Sigmoid colon (tissue), 4 donors: Measurements from ENCODE around the gene POLK.

Experiments used
- CTCF ChIP-seq, 4 experiments: fragments of 450-650 bp in 3 of 4; fragments of 200-600 bp in 1 of 4; IDR thresholded peaks; one replicate each; pipeline ENCODE4 v1.5.1; 2016 to 2019; ENCODE audit warnings: antibody characterized with exemption in 4 of 4, mild to moderate bottlenecking in 3 of 4, moderate library complexity in 2 of 4
- EP300 ChIP-seq, 4 donors: sonication (generic); formaldehyde crosslinking; IDR thresholded peaks; one replicate each; pipeline ENCODE4 v1.6.1; 2017; ENCODE audit warnings: antibody characterized with exemption in 4 of 4
- POLR2AphosphoS5 ChIP-seq, 4 donors: sonication (generic); formaldehyde crosslinking; IDR thresholded peaks; one replicate each; pipeline ENCODE4 v1.6.1; 2017; ENCODE audit warnings: antibody characterized with exemption in 4 of 4

- TF ChIP-seq EP300 (IDR thresholded peaks at IDR 0.05) (no peak), CTCF (IDR thresholded peaks at IDR 0.05) (no peak), POLR2AphosphoS5 (IDR thresholded peaks at IDR 0.05) (peak in 1 of 4 donors; percentile 52)
Measured at GRCh38 chr5:75509956-75510355, 1.7 kb upstream of the POLK start.
